HG03457 (cell line): ENCODE data around the gene PDCL3.
A peak's percentile ranks its signal among the peaks of the same experiment; 100 is the strongest.

Source experiments
- ATAC-seq: cut with Tn5 transposase; IDR thresholded peaks from one replicate; pipeline ENCODE4 v1.9.1; 2021; ENCODE audit warnings: moderate number of reproducible peaks; ENCODE audit not compliant: unreplicated experiment

Gene PDCL3

DNA sequence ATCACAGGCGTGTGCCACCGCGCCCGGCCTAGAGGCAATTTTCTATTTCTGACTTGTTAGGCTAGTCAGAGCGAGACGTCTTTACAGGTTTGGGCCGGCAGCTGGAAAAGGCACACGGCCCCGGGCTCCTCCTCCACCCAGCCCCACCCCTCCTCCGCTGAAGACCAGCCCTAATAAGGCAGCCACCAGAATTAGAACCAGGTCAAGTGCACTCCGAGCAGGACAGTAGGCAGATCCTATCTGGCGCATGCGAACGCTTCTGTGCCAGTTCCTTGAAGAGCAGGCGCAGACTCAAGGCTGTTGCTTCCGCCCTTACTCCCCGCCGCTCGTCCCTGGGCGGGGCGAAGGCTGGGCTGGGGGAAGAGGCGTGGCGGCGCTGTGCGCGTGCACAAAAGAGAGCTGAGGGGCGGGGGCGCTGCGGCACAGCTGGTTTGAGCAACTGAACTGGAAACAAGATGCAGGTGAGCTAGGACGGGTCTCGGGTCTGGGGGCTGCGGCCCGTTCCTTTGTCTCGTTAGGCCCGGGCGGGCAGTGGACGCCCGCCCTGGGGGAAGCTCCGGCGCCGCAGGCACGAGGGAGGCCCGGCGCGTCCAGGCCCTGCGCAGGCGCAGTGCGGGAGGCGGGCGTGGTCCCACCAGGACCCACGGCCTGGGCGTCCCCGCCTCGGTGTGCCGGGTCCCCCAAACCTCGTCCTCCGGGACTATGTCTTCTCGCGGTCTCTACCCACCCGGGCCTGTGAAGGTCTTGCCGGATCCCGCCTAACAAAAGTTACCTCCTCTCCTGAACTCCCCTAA lies at the start of gene PDCL3:
TSS of gene PDCL3 (plus strand) at position 381 of the 794 bp plus-strand sequence. CDS start at position 456, 75 bp downstream.
- peak; percentile 95 for ATAC-seq

DNA sequence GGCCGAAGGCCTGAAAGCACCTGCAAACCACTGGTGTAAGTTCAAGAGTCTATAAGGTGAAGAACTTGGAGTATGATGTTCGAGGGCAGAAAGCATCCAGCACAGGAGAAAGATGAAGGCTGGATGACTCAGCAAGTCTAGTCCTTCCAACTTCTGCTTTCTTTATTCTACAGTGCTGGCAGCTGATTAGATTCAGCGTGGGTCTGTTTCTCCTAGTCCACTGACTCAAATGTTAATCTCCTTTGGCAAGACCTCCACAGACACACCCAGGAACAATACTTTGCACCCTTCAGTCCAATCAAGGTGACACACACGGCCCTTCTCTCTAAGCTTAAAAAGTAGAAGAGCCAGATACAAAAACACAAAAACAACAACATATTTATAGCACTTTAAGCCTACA lies 49.1 kb upstream of the PDCL3 start:
- ATAC-seq: no peak

DNA sequence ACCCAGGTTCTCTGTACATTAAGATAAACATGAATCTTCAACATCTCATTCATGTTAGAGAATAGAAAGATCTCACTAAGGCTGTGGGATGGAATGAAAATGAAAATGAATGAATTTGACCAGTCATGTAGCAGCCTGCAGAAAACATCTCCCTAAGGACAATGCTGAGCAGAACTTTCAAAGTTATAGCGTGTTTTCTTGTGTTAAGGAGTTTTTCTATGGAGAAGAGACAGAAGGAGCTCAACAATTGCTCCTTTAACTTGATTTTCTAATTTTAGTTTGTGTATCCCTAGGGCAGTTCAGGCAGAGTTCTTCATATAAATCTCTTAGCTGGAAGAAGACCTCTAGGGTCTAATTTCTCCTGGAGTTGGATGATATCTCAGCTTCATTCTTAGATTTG lies 45.2 kb upstream of the PDCL3 start:
- ATAC-seq: no peak

DNA sequence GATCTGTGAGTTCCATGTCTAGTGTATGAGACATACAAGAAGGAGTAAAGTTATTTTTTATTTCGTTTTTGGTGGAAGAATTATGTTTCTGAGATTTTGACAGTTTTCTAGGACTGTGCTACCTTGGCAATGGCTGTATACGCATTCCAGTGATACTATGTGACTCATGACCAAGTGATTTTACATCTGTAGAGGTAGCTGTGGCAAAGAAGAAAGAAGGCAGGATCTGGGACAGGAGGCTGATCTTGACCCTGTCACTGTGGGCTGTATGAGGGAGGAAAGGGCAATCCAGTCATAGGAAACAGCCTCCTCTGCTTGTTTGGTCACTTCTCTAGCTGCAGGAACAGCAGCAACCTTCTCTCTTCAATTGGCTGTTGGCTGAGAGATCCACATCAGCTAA lies 44.0 kb upstream of the PDCL3 start:
- no peak for ATAC-seq

DNA sequence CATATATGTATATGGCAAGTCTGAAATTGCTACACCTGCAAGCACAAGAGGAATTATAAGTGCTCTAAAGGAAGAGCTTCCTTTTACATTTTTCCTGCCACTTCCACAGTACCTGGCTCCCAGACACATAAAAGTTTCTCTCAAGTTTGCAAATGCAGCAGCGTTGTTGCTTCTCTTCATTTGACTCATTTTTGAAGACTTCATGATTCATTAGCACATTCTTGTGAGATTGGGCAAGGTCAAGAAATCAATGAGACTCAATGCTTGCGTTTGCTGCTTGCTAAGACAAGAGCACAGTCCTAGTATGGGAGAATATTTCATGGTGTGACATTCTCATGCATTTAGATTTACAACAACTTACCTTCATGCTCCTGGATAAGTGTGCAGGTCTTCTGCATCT lies 42.6 kb upstream of the PDCL3 start:
- no peak for ATAC-seq

DNA sequence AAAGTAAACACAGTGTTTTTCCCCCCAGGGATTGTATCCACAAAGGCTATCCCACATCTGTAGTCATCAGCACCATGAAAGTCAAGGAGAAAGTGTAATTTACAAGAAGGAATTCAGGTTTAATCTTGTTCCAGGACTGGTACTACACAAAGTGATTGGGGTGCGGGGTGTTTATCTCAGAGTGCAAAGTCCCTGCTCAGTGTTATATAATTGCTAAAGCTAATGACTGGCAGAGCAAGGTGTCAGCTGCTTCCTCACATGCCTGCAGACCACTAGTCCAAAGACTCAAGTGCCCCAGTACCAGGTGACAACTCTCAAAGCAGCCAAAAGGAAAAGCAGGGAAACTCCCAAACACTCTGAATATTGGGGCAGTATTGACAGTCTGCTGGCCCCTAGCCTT lies 40.4 kb upstream of the PDCL3 start:
- ATAC-seq: no peak

DNA sequence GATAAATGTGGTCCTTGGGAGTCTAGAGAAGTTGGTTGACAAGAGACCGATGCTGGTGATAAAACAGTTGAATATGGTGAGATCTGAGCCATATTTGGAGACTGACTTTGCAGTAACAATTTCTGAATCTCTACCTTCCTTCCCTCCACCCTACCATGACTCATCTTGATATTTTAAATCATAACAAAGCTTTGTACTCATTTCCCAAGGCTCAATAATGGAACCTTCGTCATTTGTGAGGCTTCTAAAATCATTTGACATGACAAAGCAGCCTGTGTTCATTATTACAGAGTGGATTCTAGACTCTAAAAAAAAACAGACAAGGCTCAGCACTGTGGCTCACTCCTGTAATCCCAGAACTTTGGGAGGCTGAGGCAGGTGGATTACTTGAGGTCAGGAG lies 38.5 kb upstream of the PDCL3 start:
- ATAC-seq: no peak

DNA sequence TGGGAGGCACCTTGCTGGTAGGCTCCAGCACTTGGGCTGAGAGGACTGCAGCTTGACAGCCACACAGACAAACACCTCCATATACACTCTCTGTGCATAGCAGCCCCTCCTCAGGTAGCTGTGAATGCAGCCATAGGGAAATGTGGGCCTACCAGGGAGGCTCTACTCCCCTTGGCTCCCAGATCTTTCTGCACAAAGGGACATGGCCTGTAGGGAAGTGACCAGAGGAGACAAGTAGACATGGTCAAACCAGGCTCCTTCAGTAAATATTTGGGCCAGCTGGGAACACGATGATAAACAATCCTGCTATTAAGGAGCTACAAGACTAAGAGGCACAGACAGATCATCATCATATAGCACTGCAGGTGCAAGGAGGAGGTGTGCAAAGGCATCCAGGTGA lies 35.9 kb upstream of the PDCL3 start:
- ATAC-seq: no peak

DNA sequence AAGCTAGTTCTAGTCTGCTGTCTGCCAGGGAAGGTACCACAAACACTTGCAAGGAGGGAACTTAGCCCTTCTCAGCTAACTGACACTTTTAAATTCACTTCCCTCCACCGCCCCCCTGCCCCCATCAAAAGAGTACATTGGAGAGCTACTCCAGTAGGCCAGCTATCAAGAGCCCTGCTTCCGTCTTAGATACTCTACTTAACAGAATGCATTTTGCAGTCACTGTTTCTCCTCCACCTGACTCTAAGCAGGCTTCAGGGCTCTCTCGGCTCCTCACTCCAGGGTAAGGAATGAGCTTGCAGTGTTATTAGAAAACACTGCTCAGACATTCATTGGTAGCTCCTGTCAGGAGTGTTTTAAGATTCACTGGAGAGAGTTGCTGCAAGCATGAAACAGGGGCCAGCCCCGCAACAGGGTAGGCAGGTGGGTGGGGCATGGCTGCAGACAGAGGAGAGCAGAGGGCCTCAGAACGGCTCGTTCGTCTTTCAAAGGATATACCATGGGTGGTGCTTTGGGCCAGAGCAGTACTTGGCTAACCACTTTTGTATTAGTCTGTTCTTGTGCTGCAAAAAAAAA lies 35.3 kb upstream of the PDCL3 start:
- no peak for ATAC-seq

DNA sequence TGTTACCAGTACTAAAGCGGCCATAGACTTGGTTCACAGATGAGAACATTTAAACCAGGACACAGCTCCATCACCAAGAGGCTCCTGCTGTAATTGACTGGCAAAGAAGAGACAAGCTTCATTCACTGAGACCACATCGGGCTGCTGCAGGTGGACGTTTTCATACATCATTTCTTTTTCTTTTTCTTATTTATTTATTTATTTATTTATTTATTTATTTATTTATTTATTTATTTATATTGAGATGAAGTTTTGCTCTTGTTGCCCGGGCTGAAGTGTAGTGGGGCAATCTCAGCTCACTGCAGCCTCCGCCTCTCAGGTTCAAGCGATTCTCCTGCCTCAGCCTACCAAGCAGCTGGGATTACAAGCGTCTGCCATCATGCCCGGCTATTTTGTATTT lies 33.6 kb upstream of the PDCL3 start:
- no peak for ATAC-seq

DNA sequence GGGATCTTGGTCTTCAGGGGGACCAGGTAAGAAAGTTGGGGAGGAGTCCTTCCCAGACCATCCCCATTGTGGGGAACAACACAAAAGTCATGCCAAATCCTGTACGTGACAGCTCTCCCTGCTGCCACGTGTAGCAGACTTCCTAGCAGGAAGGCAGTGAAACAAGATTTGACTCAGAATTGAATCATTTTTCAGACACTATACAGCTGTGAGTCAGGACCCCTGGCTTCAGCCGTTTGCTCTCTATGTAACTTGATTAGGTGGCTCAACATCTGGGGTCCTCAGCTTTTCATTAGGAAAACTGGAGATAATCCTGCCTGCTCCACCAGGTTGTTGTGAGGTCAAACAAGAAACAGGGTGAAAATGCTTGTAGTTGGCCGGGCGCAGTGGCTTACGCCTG lies 32.9 kb upstream of the PDCL3 start:
- ATAC-seq: no peak

DNA sequence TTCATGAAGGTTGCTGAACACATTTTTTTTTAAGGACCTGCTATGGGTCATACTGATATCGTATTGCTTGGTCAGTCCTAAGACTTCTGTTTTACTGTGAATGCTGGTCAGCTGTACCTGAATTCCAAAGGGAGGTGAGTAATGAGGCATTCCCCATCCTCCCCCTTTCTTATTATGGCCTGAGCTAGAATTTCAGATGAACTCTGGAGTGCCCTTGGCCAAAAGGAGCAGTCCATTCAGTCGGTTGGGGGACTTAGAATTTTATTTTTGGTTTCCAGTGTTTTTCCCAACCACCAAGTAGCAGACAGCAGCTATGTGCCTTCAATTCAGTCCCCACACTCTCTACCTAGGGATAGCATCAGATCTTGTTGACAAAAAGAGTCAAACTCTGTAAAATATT lies 26.9 kb upstream of the PDCL3 start:
- no peak for ATAC-seq

DNA sequence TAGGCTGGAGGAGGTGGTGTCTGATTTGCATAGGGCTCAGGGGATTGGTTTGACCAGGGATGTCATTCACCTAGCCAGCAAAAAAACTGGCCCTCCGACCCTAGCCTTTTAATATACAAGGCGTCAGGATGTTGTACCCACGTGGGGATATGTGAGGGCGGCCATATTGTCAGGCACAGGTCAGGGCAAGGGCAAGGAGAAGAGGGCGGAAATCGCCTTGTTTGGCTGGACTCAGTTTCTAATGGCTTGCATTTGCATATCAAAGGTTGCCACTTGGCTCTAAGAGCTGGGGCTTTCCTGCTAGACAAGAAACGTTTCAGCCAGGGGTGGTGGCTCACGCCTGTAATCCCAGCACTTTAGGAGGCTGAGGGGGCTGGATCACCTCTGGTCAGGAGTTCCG lies 24.9 kb upstream of the PDCL3 start:
- ATAC-seq: no peak

DNA sequence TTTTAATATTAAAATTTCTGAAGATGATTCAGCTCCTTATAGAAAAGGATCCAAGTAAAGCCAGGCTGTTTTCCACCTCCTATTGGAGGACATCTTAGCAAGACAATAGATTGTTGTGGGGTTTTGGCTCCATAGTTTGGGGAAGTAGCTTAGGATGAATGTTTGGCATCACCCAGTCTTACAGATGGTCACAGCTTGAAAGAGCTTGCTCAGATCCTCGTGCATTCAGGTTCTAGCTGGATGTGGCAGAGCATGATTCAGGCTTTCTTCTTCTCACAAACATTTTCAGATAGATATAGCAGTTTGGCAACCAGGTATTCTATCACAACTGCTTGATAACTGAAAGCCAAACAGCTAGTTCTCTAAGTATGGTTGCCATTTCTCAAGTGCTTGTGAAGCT lies 23.6 kb upstream of the PDCL3 start:
- ATAC-seq: no peak

DNA sequence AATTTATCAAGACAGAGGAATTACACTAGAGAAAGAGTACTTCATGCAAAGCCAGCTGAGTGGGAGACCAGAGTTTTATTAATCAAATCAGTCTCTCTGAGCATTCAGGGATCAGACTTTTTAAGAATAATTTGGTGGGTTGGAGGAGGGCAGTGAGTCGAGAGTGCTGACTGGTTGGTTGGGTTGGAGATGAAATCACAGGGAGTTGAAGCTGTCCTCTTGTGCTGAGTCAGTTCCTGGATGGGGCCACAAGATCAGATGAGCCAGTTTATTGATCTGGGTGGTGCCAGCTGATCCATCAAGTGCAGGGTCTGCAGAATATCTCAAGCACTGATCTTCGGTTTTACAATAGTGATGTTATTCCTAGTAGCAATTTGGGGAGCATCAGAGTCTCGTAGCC lies 21.4 kb upstream of the PDCL3 start:
- ATAC-seq: no peak

DNA sequence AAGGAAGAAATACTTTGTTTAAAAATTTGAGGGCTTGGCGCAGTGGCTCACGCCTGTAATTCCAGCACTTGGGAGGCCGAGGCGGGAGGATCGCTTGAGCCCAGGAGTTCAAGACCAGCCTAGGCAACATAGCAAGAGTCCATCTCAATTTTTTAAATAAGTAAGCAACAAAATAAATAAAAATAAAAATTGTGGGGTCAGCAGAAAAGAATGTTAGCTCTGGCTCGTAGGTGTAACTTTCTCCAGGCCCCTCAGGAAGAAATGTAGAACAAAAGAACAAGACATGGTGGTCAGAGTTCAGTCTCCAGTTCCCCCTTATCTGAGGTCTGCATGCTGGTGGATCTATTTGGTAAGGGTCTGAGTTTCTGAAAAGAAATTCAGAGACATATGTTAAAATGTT lies 20.4 kb upstream of the PDCL3 start:
- no peak for ATAC-seq

DNA sequence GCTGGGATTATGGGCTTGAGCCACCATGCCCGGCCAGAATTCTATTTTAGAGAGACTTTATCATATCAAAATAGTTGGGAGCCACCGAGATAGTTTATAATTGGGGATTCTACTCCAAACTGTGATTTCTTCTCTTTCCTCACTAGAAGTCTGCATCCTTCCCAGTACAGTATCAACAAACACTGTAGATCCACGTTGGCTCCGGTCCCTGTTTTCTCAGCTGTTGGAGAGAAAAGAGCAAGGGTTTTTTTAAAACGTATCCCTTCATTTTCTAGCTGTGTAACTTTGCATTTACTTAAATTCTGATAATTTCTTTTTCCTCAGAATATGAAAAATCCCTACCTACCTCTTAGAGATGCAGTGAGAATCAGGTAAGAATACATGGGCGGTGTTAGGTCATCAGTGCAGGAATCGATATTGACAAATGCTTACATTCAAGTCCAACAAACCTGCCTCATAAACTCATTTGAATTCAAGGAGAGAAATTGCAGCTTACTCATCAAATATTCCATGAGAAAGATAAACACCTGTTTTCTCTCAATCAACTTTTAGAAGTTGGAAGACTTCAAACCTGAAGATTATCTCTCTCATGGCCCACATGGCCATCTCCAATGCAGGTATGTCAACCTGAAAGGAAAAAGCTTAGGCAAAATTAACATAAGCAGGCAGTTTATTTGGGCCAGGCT lies 17.7 kb upstream of the PDCL3 start:
- ATAC-seq: no peak

DNA sequence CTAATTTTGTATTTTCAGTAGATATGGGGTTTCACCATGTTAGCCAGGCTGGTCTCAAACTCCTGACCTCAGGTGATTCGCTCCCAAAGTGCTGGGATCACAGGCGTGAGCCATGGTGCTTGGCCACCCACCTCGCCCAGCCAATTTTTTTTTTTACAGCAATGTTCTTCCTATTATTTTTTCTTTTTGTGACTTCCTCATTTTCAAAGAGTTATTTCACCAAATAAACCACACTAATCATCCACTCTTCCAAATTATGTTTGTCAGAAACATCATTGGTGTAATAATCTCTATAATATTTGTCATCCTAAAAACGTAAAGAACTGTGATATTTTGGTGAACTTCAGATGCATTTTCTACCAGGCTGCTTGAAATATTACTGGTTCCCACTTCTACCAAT lies 16.3 kb upstream of the PDCL3 start:
- no peak for ATAC-seq

DNA sequence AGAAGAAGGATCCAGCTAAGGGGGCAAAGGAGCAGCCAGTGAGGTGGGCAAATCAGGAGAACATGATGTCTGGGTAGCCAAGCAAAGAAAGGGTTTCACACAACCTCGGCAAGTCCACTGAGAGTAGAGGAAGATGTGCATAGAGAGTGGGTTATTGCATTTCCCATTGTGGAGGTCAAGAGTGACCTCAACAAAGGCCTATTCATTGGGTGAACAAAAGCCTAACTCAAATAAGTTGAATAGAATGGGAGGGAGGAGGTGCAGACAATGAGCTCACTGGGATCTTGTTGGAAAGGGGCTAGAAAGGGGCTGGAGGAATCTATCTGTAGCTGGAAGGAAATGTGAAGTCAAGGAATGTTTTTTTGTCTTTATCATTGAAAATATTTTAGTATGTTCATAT lies 14.0 kb upstream of the PDCL3 start:
- ATAC-seq: no peak

DNA sequence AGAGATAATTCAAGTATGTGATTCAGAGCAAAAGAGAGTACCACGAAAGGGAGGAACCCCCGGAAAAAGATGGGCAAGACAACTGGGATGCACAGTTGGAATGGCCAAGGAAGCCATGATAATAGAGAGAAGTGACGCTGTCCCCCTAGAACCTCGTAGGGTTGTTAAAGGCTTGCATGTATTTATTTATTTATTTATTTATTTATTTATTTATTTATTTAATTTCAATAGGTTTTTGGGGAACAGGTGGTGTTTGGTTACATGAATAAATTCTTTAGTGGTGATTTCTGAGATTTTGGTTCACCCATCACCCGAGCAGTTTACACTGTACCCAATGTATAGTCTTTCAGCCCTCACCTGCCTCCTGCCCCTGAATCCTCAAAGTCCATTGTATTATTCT lies 11.5 kb upstream of the PDCL3 start:
- ATAC-seq: no peak

DNA sequence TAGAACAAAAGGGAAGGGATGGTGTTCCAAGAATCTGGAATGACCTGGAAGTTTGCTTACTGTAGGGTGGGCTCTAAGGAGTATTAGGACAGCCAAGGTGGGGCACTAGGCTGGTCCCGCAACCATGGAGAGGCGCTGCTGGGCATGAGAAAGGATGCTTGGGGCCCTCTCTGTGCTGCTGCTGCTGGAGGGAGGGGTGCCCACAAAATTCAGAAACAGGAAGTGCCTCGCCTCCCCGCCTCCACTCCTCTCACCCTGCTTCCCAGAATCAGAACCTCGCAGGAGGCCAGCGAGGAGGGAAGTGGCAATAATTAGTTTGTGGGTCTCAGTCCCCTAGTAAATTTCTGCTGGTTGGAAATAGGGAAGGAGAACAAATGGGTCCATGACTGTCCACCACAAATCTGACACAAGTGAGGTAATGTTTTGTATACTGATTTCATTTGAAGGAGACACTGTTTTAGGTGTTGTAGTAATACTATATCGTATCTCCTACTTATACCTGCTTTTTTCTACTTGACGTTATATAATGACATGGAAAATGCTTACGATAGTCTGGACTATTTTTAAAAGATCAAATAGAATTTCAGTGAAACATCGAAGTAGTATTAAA lies 7.9 kb upstream of the PDCL3 start:
- no peak for ATAC-seq

DNA sequence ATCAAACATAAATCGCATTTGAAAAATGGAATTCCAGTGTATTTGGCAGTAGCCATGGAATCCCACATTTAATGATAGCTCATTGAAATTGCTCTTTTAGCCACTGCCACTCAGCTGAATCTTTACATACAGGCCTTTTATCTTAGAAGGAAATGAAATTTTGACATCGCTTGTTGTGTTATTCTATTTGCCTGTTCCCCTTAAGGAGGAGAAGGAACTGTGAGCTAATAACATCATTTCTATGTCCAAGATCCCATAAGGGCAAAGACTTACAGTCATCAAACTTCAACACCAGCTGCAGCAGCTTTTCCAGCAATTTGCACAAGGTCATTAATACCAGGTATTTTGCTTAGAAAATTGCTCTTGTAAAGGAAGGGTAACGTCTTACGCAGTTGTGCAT lies 6.0 kb upstream of the PDCL3 start:
- no peak for ATAC-seq
